Measurements from ENCODE around the gene AFF2. TPM values are rescaled to one million over a fixed set of nuclear protein-coding genes. Genes with fewer than 3 reads are reported as not detected.
"Not testable (repeated sequence)": the region's sequence is repeated elsewhere in the genome, so short reads cannot be mapped to it uniquely, and the experiment has no call there.

Gene AFF2
- total RNA-seq, 1 donor from 2014 or later, result 0.89 TPM

DNA sequence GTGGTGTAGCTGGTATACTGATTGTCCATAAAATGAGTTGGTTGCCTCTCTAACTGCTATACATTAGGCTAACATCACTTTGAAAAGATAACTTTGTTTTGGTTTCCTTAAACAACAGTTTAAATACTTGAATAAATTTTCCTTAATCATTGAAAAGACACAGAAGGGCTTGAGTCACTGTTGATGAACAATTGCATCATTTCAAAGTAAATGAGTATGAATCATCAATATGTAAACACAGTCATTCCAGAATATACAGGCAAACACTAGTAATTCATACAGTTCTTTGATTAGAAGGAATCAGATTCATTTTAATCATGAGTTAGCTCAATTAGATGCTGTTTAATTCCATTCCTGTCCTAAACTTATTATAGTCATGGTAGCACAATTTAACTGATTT is 160.6 kb downstream of the AFF2 start:
- no peaks in the 10 kb centered on the region for H3K27me3 Mint-ChIP-seq (ENCODE audit: unreplicated experiment)

DNA sequence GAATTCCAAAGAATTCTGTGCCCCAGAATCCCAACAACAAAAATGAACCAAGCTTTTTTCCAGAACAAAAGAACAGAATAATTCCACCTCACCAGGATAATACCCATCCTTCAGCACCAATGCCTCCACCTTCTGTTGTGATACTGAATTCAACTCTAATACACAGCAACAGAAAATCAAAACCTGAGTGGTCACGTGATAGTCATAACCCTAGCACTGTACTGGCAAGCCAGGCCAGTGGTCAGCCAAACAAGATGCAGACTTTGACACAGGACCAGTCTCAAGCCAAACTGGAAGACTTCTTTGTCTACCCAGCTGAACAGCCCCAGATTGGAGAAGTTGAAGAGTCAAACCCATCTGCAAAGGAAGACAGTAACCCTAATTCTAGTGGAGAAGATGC is 161.6 kb downstream of the AFF2 start:
- Mint-ChIP-seq H3K27ac (ENCODE audit: unreplicated experiment) (no peak overlapping the region), H3K9me3 (ENCODE audit: unreplicated experiment) (peaks cover 39% of the 10 kb centered on the region), H3K36me3 (ENCODE audit: unreplicated experiment) (peaks cover 2% of the 10 kb centered on the region), H3K4me3 (ENCODE audit: unreplicated experiment) (no peak overlapping the region), H3K27me3 (ENCODE audit: unreplicated experiment) (no peaks in the 10 kb centered on the region), H3K4me1 (ENCODE audit: unreplicated experiment) (no peaks in the 10 kb centered on the region)
- TF ChIP-seq, protein P1, sequence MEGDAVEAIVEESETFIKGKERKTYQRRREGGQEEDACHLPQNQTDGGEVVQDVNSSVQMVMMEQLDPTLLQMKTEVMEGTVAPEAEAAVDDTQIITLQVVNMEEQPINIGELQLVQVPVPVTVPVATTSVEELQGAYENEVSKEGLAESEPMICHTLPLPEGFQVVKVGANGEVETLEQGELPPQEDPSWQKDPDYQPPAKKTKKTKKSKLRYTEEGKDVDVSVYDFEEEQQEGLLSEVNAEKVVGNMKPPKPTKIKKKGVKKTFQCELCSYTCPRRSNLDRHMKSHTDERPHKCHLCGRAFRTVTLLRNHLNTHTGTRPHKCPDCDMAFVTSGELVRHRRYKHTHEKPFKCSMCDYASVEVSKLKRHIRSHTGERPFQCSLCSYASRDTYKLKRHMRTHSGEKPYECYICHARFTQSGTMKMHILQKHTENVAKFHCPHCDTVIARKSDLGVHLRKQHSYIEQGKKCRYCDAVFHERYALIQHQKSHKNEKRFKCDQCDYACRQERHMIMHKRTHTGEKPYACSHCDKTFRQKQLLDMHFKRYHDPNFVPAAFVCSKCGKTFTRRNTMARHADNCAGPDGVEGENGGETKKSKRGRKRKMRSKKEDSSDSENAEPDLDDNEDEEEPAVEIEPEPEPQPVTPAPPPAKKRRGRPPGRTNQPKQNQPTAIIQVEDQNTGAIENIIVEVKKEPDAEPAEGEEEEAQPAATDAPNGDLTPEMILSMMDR (IDR thresholded peaks at IDR 0.05), result no peak
- no peak for DNase-seq (ENCODE audit: extremely low spot score, unreplicated experiment)

More for the DNA sequence above, 160.6 kb downstream of the AFF2 start:
- no peak for DNase-seq (ENCODE audit: extremely low spot score, unreplicated experiment)
- Mint-ChIP-seq H3K27ac (ENCODE audit: unreplicated experiment) (no peak overlapping the region), H3K4me1 (ENCODE audit: unreplicated experiment) (no peaks in the 10 kb centered on the region), H3K4me3 (ENCODE audit: unreplicated experiment) (no peak overlapping the region), H3K36me3 (ENCODE audit: unreplicated experiment) (peaks cover 2% of the 10 kb centered on the region), H3K9me3 (ENCODE audit: unreplicated experiment) (peaks cover 38% of the 10 kb centered on the region)
- TF ChIP-seq, protein P1 (IDR thresholded peaks at IDR 0.05), result no peak

DNA sequence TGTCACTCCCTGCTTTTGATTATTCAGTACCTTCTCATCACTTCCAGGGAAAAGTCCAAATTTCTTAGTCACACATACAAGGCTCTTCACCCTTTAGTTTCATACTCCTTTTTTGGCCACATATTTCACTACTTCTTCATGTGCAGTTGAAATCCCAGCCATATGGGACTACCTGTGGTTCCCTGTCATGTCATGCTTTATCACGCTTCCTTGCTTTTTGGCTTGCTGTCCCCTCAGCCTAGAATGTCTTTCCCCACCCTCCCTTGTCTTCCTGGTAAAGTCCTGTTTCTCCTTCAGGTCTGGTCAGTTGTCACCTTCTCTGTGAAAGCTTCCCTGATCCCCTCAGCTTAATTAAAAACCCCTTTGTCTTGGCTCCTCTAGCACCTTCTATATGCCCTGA is 163.8 kb downstream of the AFF2 start:
- TF ChIP-seq, protein P1 (IDR thresholded peaks at IDR 0.05), result no peak
- Mint-ChIP-seq H3K4me3 (ENCODE audit: unreplicated experiment) (no peak overlapping the region), H3K27ac (ENCODE audit: unreplicated experiment) (no peak overlapping the region), H3K4me1 (ENCODE audit: unreplicated experiment) (no peaks in the 10 kb centered on the region), H3K27me3 (ENCODE audit: unreplicated experiment) (no peaks in the 10 kb centered on the region), H3K9me3 (ENCODE audit: unreplicated experiment) (peaks cover 40% of the 10 kb centered on the region), H3K36me3 (ENCODE audit: unreplicated experiment) (peaks cover 2% of the 10 kb centered on the region)
- DNase-seq (ENCODE audit: extremely low spot score, unreplicated experiment), result no peak

DNA sequence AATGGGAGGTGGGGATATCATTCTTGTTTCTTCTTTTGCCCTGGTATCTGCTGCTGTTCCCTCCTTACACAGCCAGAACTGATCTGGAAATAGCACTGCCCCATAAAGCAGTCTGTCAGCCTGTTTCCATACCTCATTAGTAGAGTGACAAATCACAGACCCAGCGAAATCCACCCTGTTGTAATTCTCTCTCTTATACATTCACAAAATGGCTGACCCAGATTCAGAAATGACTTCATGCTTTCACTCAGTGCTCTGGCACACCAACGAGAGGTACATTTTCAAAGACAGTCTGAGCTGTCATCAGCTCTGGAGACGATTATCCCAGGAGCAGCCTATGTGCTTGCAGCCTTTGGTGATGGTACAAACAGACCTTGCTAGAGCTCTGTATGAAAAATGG is 164.6 kb downstream of the AFF2 start:
- no peak for DNase-seq (ENCODE audit: extremely low spot score, unreplicated experiment)
- no peaks in the 10 kb centered on the region for H3K4me1 Mint-ChIP-seq (ENCODE audit: unreplicated experiment)
- peaks cover 43% of the 10 kb centered on the region for H3K9me3 Mint-ChIP-seq (ENCODE audit: unreplicated experiment)
- H3K27me3 Mint-ChIP-seq (ENCODE audit: unreplicated experiment), result no peaks in the 10 kb centered on the region
- H3K36me3 Mint-ChIP-seq (ENCODE audit: unreplicated experiment), result peaks cover 2% of the 10 kb centered on the region
- H3K4me3 Mint-ChIP-seq (ENCODE audit: unreplicated experiment), result no peak overlapping the region
- TF ChIP-seq, protein P1 (IDR thresholded peaks at IDR 0.05), result no peak
- no peak overlapping the region for H3K27ac Mint-ChIP-seq (ENCODE audit: unreplicated experiment)

DNA sequence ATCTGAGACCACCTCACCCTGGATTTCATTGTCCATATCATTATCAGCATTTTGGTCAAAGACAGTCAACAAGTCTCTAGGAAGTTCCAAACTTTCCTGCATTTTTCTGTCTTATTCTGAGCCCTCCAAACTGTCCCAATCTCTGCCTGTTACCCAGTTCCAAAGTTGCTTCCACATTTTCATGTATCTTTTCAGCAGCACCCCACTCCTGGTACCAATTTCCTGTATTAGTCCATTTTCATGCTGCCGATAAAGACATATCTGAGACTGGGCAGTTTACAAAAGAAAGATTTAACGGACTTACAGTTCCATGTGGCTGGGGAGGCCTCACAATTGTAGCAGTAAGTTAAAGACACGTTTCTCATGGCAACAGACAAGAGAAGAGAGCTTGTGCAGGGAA is 168.8 kb downstream of the AFF2 start:
- not testable (repeated sequence) for H3K36me3 Mint-ChIP-seq (ENCODE audit: unreplicated experiment); H3K27me3 Mint-ChIP-seq (ENCODE audit: unreplicated experiment); H3K4me3 Mint-ChIP-seq (ENCODE audit: unreplicated experiment); DNase-seq (ENCODE audit: extremely low spot score, unreplicated experiment); H3K4me1 Mint-ChIP-seq (ENCODE audit: unreplicated experiment); H3K27ac Mint-ChIP-seq (ENCODE audit: unreplicated experiment)
- H3K9me3 Mint-ChIP-seq (ENCODE audit: unreplicated experiment), result peaks cover 38% of the 10 kb centered on the region

DNA sequence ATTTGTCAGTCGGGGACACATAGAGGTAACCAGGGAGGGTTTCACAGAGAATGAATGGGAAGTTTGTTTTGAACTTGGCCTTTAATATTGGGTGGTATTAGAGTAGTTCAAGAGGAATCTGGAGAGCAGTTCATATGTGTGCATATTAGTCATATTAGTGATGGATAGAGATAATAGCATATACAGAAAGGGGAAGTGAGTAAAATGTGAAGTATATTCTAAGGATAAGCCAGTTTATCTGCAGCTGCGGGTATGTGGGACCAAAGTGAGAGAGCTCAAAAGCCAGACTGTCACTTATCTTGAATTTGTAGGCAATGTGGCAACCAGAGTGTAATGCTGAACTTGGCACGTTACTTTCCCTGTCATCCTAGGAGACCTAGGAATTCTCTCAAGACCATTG is 169.9 kb downstream of the AFF2 start:
- TF ChIP-seq, protein P1 (IDR thresholded peaks at IDR 0.05), result no peak
- DNase-seq (ENCODE audit: extremely low spot score, unreplicated experiment), result no peak
- Mint-ChIP-seq H3K4me3 (ENCODE audit: unreplicated experiment) (no peak overlapping the region), H3K4me1 (ENCODE audit: unreplicated experiment) (no peaks in the 10 kb centered on the region), H3K27ac (ENCODE audit: unreplicated experiment) (no peak overlapping the region), H3K9me3 (ENCODE audit: unreplicated experiment) (peaks cover 32% of the 10 kb centered on the region), H3K27me3 (ENCODE audit: unreplicated experiment) (no peaks in the 10 kb centered on the region), H3K36me3 (ENCODE audit: unreplicated experiment) (peaks cover 2% of the 10 kb centered on the region)

All from osteocyte (in vitro differentiated cells).